Endothelial cell (in vitro differentiated cells): Measurements from ENCODE around the gene STK10. TPM values are rescaled to one million over a fixed set of nuclear protein-coding genes. Genes with fewer than 3 reads are reported as not detected.

Experiments
- DNase-seq: peaks from one replicate; pipeline ENCODE4 v3.0.0; 2021; ENCODE audit warnings: low spot score
- H3K27ac Mint-ChIP-seq: one replicate; pipeline ENCODE4 v1.8.0; 2021; ENCODE audit warnings: mixed read lengths, inconsistent platforms; ENCODE audit not compliant: unreplicated experiment
- H3K27me3 Mint-ChIP-seq: one replicate; pipeline ENCODE4 v1.8.0; 2021; ENCODE audit warnings: mild to moderate bottlenecking, moderate library complexity, mixed read lengths, inconsistent platforms; ENCODE audit not compliant: unreplicated experiment
- H3K36me3 Mint-ChIP-seq: one replicate; pipeline ENCODE4 v1.8.0; 2021; ENCODE audit warnings: mild to moderate bottlenecking, low read depth, mixed read lengths, inconsistent platforms; ENCODE audit not compliant: unreplicated experiment
- H3K4me1 Mint-ChIP-seq: one replicate; pipeline ENCODE4 v1.8.0; 2021; ENCODE audit warnings: mild to moderate bottlenecking, mixed read lengths, inconsistent platforms; ENCODE audit not compliant: unreplicated experiment
- H3K4me3 Mint-ChIP-seq: one replicate; pipeline ENCODE4 v1.8.0; 2021; ENCODE audit warnings: mild to moderate bottlenecking, mixed read lengths, inconsistent platforms; ENCODE audit not compliant: unreplicated experiment
- H3K9me3 Mint-ChIP-seq: one replicate; pipeline ENCODE4 v1.8.0; 2021; ENCODE audit warnings: mixed read lengths, inconsistent platforms; ENCODE audit not compliant: unreplicated experiment
- long read RNA-seq: library from polyadenylated mRNA; unstranded; transcript quantifications from one replicate; pipeline ENCODE4 v2.0.0, GENCODE V29; 2020; ENCODE audit not compliant: unreplicated experiment
- total RNA-seq: library from RNA; stranded (reverse); fragmentation: NEBNext Ultra II Directional; extraction: Animal tissue kit (Norgen Biotek cat#: 25700); gene quantifications from one replicate; pipeline ENCODE4 v1.2.1, GENCODE V29; 2021; ENCODE audit not compliant: unreplicated experiment
- TF ChIP-seq, protein P1 (sequence below): fragments of 200-600 bp; sonication (generic); IDR thresholded peaks from one replicate; pipeline ENCODE4 v1.5.0; 2021; ENCODE audit warnings: antibody characterized with exemption; ENCODE audit not compliant: unreplicated experiment

Gene STK10
- total RNA-seq = 69.3 TPM
- long read RNA-seq, full-length matches to known transcripts = 9 of 13 reads
- long read RNA-seq, partial matches to known transcripts = 3 of 13 reads
- long read RNA-seq, other reads (novel, unspliced or antisense) = 1 of 13 reads

DNA sequence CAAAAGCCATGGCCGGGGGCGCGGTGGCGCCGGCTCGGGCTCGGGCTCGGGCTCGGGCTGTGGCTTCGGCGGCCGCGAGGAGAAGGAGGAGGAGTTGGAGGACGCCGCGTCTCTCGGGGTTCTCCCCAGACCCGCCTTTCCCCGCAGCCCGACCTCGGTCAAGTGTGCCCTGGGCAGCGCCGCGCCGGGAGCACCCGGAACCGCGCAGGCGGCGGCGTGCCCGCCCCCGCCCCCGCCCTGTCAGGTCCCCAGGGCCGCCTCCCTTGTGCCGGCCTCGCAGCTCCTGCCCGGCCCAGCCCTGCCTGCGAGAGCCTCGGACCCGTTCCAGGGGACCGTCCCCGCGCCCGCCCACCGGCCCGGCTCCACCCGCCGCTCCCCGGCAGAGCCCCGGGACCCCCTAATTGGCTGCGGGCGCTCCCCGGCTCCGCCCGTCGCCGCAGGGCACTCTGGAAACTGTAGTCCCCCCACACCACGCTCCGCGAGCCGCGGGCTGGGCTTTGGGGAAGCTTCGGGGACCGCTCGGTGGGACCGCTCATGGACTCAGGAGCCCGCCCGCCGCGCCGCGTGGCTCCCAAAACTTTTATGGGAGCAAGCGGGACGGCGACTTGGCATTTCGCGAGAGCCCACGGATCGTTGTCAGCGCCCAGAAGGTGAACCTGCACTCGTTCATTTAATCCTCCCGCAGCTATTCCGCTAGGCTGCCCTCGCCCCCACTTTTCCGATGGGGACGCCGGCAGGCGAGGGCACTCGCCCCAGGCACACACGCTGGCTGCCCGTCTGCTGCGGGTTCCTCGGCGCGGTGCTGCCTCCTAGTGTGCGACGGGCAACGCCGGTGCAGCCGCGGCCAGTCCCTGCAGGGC is at the start of gene STK10:
TSS of gene STK10 (minus strand) at position 192 of the 860 bp plus-strand sequence. CDS start at position 10, 182 bp downstream.
- peak within 1 kb of the TSS; percentile 98 for H3K4me3 Mint-ChIP-seq
- no peaks in the 10 kb centered on the region for H3K9me3 Mint-ChIP-seq

DNA sequence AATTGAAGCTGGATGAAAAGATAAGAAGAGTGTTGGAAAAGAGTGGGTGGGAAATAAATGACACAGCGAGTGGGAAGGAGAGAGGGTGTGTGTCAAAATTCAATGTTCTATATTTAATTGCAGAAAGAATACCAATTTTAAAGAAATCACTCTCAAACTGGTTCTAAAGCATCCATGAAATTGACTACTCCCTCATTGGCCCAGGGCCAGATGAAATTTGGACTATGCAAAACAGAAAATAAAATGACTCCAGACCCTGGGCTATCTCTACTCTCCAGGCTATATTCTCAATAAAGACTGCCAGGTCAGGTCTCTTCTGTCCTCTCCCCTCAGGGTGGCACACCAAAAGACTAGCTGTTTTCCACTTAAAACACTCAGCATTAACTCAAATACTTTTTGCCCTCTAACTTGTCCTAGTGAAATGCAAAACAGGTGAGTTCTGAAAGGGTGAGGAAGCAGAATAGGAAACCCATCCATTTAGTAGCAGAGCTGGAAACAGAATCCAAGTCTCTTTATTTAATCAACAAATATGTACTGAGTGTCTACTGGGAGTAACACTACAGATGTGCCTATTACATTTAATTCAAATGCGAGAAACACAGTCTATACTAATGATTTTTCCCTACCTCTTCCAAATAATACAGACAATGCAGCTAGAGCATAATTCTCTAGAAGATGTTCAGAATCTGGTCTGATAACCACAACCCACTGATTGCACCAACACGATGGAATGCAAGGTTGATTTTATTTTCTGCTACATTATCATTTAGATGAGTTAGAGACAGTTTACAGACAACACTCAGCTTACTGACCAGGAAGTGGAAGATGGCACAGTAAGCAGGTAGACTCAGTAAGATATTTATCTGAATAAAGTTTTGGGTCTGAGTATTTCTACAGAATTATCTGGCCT is 48.1 kb upstream of the STK10 start:
- H3K27ac Mint-ChIP-seq = peak overlapping the region; percentile 68
- peaks cover 7% of the 10 kb centered on the region for H3K36me3 Mint-ChIP-seq
- H3K4me3 Mint-ChIP-seq = peak overlapping the region; percentile 16
- TF ChIP-seq, protein P1, sequence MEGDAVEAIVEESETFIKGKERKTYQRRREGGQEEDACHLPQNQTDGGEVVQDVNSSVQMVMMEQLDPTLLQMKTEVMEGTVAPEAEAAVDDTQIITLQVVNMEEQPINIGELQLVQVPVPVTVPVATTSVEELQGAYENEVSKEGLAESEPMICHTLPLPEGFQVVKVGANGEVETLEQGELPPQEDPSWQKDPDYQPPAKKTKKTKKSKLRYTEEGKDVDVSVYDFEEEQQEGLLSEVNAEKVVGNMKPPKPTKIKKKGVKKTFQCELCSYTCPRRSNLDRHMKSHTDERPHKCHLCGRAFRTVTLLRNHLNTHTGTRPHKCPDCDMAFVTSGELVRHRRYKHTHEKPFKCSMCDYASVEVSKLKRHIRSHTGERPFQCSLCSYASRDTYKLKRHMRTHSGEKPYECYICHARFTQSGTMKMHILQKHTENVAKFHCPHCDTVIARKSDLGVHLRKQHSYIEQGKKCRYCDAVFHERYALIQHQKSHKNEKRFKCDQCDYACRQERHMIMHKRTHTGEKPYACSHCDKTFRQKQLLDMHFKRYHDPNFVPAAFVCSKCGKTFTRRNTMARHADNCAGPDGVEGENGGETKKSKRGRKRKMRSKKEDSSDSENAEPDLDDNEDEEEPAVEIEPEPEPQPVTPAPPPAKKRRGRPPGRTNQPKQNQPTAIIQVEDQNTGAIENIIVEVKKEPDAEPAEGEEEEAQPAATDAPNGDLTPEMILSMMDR = no peak
- H3K27me3 Mint-ChIP-seq = no peaks in the 10 kb centered on the region
- peaks cover 50% of the 10 kb centered on the region for H3K4me1 Mint-ChIP-seq
- no peaks in the 10 kb centered on the region for H3K9me3 Mint-ChIP-seq
- no peak for DNase-seq

More for the DNA sequence above, at the start of gene STK10:
- TF ChIP-seq, protein P1 = peak; percentile 61
- peaks cover under 1% of the 10 kb centered on the region for H3K36me3 Mint-ChIP-seq
- peaks cover 30% of the 10 kb centered on the region for H3K4me1 Mint-ChIP-seq
- peaks cover 7% of the 10 kb centered on the region for H3K27me3 Mint-ChIP-seq
- peak within 1 kb of the TSS; percentile 83 for H3K27ac Mint-ChIP-seq
- DNase-seq = peak; percentile 95

DNA sequence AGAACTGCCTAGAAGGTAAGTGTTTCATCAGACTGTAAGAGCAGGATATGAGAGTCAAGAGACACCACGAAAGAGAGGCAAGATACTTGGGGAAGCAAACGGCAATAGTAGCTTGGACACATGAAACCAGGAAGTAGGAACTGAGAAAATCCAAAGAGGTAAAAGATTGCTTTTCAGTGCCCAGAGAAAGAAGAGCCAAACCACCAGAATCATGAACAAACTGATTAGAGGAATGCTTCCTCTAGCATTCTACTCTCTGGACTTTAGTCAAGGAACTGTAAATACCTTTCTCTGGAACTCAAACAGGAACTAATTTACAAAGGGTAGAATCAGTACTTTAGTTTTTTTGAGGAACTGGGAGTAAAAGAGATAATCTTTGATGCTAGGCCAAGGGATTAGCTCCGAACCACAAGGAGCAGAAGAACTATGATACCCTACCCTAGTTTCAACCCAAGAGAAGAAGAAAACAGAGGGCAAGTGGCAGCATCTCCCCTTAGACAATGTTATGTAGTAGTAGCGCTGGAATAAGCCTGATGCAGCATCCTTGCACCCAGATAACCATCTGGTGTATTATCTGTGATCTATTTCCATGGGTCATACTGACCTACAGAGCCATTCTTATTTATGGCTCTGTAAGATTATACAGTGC is 47.2 kb upstream of the STK10 start:
- Mint-ChIP-seq H3K9me3 (no peaks in the 10 kb centered on the region), H3K27me3 (no peaks in the 10 kb centered on the region), H3K4me1 (peaks cover 46% of the 10 kb centered on the region), H3K4me3 (peak overlapping the region; percentile 16), H3K27ac (peak overlapping the region; percentile 61), H3K36me3 (peaks cover 9% of the 10 kb centered on the region)
- TF ChIP-seq, protein P1 = no peak
- no peak for DNase-seq

DNA sequence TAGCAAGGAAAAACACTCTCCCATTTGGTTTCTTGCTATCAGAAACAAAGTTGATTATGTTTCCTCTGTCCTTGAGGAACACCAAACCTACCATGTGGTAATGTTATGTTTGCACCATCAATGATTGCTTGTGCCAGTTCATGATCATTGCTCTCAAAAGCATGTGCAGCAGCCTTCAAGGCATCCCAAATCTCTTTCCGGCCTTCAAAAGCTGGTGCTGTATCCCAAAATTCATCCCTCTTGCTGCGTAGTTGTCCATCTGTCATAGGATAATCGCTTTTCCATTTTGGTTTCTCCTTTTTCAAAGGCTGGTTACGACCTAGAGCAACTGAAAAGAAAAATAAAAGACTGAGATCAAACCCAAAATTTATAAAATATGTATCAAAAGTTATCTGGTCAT is 46.0 kb upstream of the STK10 start:
- Mint-ChIP-seq H3K9me3 (no peaks in the 10 kb centered on the region), H3K27ac (no peak overlapping the region), H3K36me3 (peaks cover 13% of the 10 kb centered on the region), H3K27me3 (no peaks in the 10 kb centered on the region), H3K4me3 (no peak overlapping the region), H3K4me1 (peaks cover 40% of the 10 kb centered on the region)
- DNase-seq = no peak
- TF ChIP-seq, protein P1 = no peak
